ENCODE results near the gene ALLC.

Gene ALLC

GRCh38 chr2:3712831-3713503 is 55.0 kb downstream of the ALLC start:
- TF ChIP-seq CTCF (IDR thresholded peaks at IDR 0.05; ENCODE audit: low read depth, low read length) = no peak
- no peak for TF ChIP-seq EZH2phosphoT487 (IDR thresholded peaks at IDR 0.05; ENCODE audit: low read depth)
- 0 out of 2 replicates have a peak, but pooled peaks cover 10% of the 10 kb centered on the region for H3K27me3 ChIP-seq (ENCODE audit: low read depth, low read length)
- no peak overlapping the region for H3K9ac ChIP-seq (ENCODE audit: low read length)
- H3K4me3 ChIP-seq (ENCODE audit: low read length) = no peak overlapping the region
- no peaks in the 10 kb centered on the region for H3K79me2 ChIP-seq (ENCODE audit: low read length)
- H3K9me3 ChIP-seq (ENCODE audit: insufficient read depth, low read length) = no peaks in the 10 kb centered on the region
- H3K4me1 ChIP-seq (ENCODE audit: low read length) = no peaks in the 10 kb centered on the region
- H3K27ac ChIP-seq (ENCODE audit: low read length) = no peak overlapping the region
- no peaks in the 10 kb centered on the region for H4K20me1 ChIP-seq (ENCODE audit: insufficient read depth, low read length)
- H3K36me3 ChIP-seq (replicated peaks; ENCODE audit: low read depth, low read length) = no peaks in the 10 kb centered on the region
- no peak overlapping the region for H3K4me2 ChIP-seq (ENCODE audit: low read length)
- H2AFZ ChIP-seq (ENCODE audit: low read depth, low read length) = no peak overlapping the region

GRCh38 chr2:3718679-3719078 is 60.7 kb downstream of the ALLC start:
- Histone ChIP-seq H3K4me1 (ENCODE audit: low read length) (no peaks in the 10 kb centered on the region), H3K27me3 (ENCODE audit: low read depth, low read length) (no peaks in the 10 kb centered on the region; the same call in 1 of the 2 replicates), H3K4me3 (ENCODE audit: low read length) (no peak overlapping the region), H3K27ac (ENCODE audit: low read length) (no peak overlapping the region), H3K79me2 (ENCODE audit: low read length) (no peaks in the 10 kb centered on the region), H4K20me1 (ENCODE audit: insufficient read depth, low read length) (no peaks in the 10 kb centered on the region), H2AFZ (ENCODE audit: low read depth, low read length) (no peak overlapping the region), H3K9me3 (ENCODE audit: insufficient read depth, low read length) (no peaks in the 10 kb centered on the region), H3K36me3 (replicated peaks; ENCODE audit: low read depth, low read length) (no peaks in the 10 kb centered on the region), H3K4me2 (ENCODE audit: low read length) (no peak overlapping the region), H3K9ac (ENCODE audit: low read length) (no peak overlapping the region)
- TF ChIP-seq EZH2phosphoT487 (IDR thresholded peaks at IDR 0.05; ENCODE audit: low read depth) (no peak), CTCF (IDR thresholded peaks at IDR 0.05; ENCODE audit: low read depth, low read length) (no peak)

GRCh38 chr2:3725002-3725401 is 67.0 kb downstream of the ALLC start:
- Histone ChIP-seq H3K27me3 (ENCODE audit: low read depth, low read length) (no peaks in the 10 kb centered on the region; the same call in 1 of the 2 replicates), H3K27ac (ENCODE audit: low read length) (no peak overlapping the region)

More at GRCh38 chr2:3725002-3725401, 67.0 kb downstream of the ALLC start:
- H3K4me2 ChIP-seq (ENCODE audit: low read length) = no peak overlapping the region
- no peak overlapping the region for H3K9ac ChIP-seq (ENCODE audit: low read length)
- H2AFZ ChIP-seq (ENCODE audit: low read depth, low read length) = no peak overlapping the region
- no peaks in the 10 kb centered on the region for H3K36me3 ChIP-seq (replicated peaks; ENCODE audit: low read depth, low read length)
- H3K4me1 ChIP-seq (ENCODE audit: low read length) = peaks cover 8% of the 10 kb centered on the region
- H4K20me1 ChIP-seq (ENCODE audit: insufficient read depth, low read length) = no peaks in the 10 kb centered on the region
- H3K9me3 ChIP-seq (ENCODE audit: insufficient read depth, low read length) = no peaks in the 10 kb centered on the region
- no peak for TF ChIP-seq CTCF (IDR thresholded peaks at IDR 0.05; ENCODE audit: low read depth, low read length)
- TF ChIP-seq EZH2phosphoT487 (IDR thresholded peaks at IDR 0.05; ENCODE audit: low read depth) = no peak
- no peaks in the 10 kb centered on the region for H3K79me2 ChIP-seq (ENCODE audit: low read length)
- H3K4me3 ChIP-seq (ENCODE audit: low read length) = no peak overlapping the region
